K562 (cell line): Measurements from ENCODE around the gene CYP2D6. TPM values are rescaled to one million over a fixed set of nuclear protein-coding genes. Genes with fewer than 3 reads are reported as not detected.
A peak's percentile ranks its signal among the peaks of the same experiment; 100 is the strongest.

Experiments used
- ARID2 ChIP-seq: fragments of 450-650 bp; IDR thresholded peaks from 2 replicates; pipeline ENCODE4 v1.6.1; 2017; ENCODE audit warnings: antibody characterized with exemption, mild to moderate bottlenecking
- CTCFL ChIP-seq: IDR thresholded peaks from 2 replicates; pipeline ENCODE4 v1.6.1; 2011; ENCODE audit warnings: borderline replicate concordance, low read depth, mild to moderate bottlenecking, moderate library complexity, low read length; ENCODE audit not compliant: insufficient read depth, poor library complexity, severe bottlenecking
- DEAF1 ChIP-seq: fragments of 450-650 bp; formaldehyde crosslinking; IDR thresholded peaks from 2 replicates; pipeline ENCODE4 v1.4.0; 2020; ENCODE audit warnings: mild to moderate bottlenecking, moderate library complexity
- HDGF ChIP-seq: fragments of 450-650 bp; IDR thresholded peaks from 2 replicates; pipeline ENCODE4 v1.6.1; 2016
- KHSRP ChIP-seq: fragments of 450-650 bp; IDR thresholded peaks from 2 replicates; pipeline ENCODE4 v1.6.1; 2017
- MBD1 ChIP-seq: fragments of 250-450 bp; sonication (Bioruptor Pico); IDR thresholded peaks from 2 replicates; pipeline ENCODE4 v1.8.0; 2022; ENCODE audit warnings: inconsistent platforms
- PRPF4 ChIP-seq: fragments of 200-400 bp; formaldehyde crosslinking; IDR thresholded peaks from one replicate; pipeline ENCODE4 v1.6.1; 2017; ENCODE audit warnings: low read length, low read depth, mild to moderate bottlenecking; ENCODE audit not compliant: insufficient read depth, poor library complexity, severe bottlenecking
- REST ChIP-seq, 2 experiments: fragments of 450-650 bp; formaldehyde crosslinking in 1 of 2; IDR thresholded peaks; 2 replicates each; pipeline versions ENCODE4 v1.4.0 to v1.6.1; 2014 to 2020; ENCODE audit warnings: mild to moderate bottlenecking in 2 of 2, borderline replicate concordance in 1 of 2, low read depth in 1 of 2
- RHOXF2B ChIP-seq: fragments of 250-450 bp; sonication (Bioruptor Pico); conservative IDR thresholded peaks from 2 replicates; pipeline ENCODE4 v1.5.1; 2021
- ZBTB33 ChIP-seq: sonication (generic); formaldehyde crosslinking; IDR thresholded peaks from 2 replicates; pipeline ENCODE4 v1.8.1; 2023; ENCODE audit warnings: mild to moderate bottlenecking, missing genetic modification reagents
- ZC3H11A ChIP-seq: IDR thresholded peaks from 2 replicates; pipeline ENCODE4 v1.6.1; 2012; ENCODE audit warnings: low read depth, low read length, improper control_type of control experiment
- polyA plus RNA-seq, 8 experiments: library from polyadenylated mRNA; depleted of rRNA in 4 of 8; stranded (reverse) in 5 of 8; unstranded in 3 of 8; fragments of >200 nt; fragmentation: Nextera tagmentation in 2 of 8; fragmentation: Illumina TruSeq in 1 of 8; extraction: Ambion mirVana in 2 of 8; extraction: Trizol in 1 of 8; gene quantifications; 2 replicates each; pipeline versions ENCODE4 v1.2.1 to v1.2.3, GENCODE V29; 2011 to 2014; ENCODE audit warnings: inconsistent platforms in 1 of 8, missing spikeins in 1 of 8
- total RNA-seq, 7 experiments: library from RNA; depleted of rRNA in 6 of 7; stranded (reverse); fragments of >200 nt in 6 of 7; fragmentation: Illumina TruSeq in 2 of 7; extraction: Trizol in 2 of 7; gene quantifications; 2 replicates each; pipeline versions ENCODE4 v1.2.1 to v1.2.3, GENCODE V29; 2011 to 2021; ENCODE audit warnings: low replicate concordance in 1 of 7

The CYP2D6 gene
- total and polyA plus RNA-seq, 9 of the 15 experiments (the other 6 are each of a cell fraction or from before 2014, with no cell fraction given) = 0.04 to 0.20 (median 0.09) TPM; not detected in 5

GRCh38 chr22:42169055-42169469, 38.5 kb upstream of the CYP2D6 start (continued):
- peak; percentile 94 for TF ChIP-seq REST (IDR thresholded peaks at IDR 0.05; ENCODE audit: borderline replicate concordance)
- no peak for TF ChIP-seq REST (CRISPR knock-in tag; IDR thresholded peaks at IDR 0.05; ENCODE audit: low read depth)
- peak; percentile 92 for TF ChIP-seq DEAF1
- TF ChIP-seq MBD1 = no peak
- peak; percentile 63 for TF ChIP-seq CTCFL
- TF ChIP-seq HDGF = peak; percentile 72; the same call in 1 of the 2 replicates
- no peak for TF ChIP-seq KHSRP
- TF ChIP-seq ZBTB33 = peak; percentile 55; the same call in 1 of the 2 replicates
- TF ChIP-seq ARID2 = peak; percentile 98
- TF ChIP-seq RHOXF2B (CRISPR knock-in tag) = no peak
- TF ChIP-seq PRPF4 = no peak
- no peak for TF ChIP-seq ZC3H11A
